ENCODE measurements around the gene PPM1L.
"Not testable (repeated sequence)": the region's sequence is repeated elsewhere in the genome, so short reads cannot be mapped to it uniquely, and the experiment has no call there.

Gene PPM1L

DNA sequence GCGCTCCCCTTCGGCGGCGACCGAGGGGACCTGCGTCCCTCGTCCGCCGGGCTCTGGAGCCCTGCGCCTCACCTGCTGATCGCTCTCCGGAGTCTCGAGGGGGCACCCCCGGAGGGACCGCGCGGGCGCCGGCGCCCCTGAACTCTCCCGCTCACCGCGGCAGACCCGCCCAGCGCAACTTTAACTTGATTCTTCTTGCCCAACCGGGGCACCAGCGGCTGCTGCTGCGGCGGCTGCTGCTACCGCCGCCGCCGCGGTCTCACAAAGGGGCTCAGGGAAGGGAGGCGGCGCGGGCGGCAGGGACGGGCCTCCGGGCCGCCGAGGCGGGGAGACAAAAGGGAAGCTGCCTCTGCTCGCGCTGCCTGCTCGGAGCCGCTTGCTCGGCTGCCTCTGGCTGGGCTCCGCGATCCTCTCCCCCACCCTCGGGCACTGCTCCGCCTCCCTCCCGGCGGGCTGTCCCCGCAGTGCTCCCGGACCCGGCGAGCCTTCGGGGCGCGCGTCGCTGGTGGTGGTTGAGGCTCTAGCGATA, at the start of gene PPM1L:
PPM1L (plus strand) TSS at position 456 of the 529 bp plus-strand sequence.
- DNase-seq = peak; percentile 73

- peak; percentile 81 for DNase-seq
These were observed 48.7 kb upstream of the PPM1L start for GRCh38 chr3:160707187-160707794.

DNA sequence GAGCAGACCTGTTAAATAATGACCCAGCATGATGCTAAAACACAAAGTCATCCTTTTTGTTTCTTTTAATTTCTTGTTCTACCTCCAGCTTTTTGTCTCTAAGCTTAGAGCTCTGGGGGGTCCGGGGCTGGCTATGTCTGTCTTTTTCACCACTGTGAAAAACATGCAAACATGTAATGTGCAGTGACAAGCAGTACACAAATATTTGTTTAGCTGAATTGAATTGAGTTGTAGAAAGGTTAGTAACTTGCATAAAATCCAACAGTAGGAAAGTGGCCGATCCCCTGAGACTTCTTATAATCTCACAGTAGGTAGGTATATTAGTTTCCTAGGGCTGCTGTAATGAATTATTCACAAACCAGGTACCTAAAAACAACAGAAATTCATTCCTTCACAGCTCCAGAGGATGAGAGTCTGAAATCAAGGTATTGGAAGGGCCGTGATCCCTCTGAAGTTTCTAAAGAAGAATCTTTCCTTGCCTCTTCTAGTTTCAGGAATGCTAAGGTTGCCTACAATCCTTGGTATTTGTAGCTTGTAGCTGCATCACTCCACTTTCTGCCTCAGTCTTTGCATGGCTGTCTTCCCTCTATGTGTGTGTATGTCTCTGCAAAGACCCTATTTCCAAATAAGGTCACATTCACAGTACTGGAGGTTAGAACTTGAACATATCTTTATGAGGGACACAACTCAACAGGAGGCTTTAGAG, 46.4 kb upstream of the PPM1L start:
- no peak for DNase-seq

GRCh38 chr3:160713144-160713543, 42.9 kb upstream of the PPM1L start:
- not testable (repeated sequence) for DNase-seq

DNA sequence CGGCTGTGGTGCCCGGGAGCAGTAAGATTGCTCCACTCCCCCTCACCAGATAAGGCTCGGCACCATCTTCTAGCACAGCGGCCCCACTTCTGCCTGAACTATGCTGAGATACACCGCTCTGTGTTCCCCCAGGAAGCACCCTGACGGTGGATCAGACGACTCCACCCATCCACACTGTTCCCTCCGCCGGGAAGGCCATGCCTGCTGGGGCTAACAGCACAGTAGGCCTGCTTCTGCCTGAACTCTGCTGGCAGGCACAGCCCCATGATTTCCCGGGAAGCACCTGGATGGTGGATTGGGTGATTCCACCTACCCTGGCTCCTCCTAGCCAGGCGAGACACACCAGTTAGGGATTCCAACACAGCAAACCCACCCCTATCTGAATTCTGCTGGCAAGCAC, 36.3 kb upstream of the PPM1L start:
- no peak for DNase-seq

DNA sequence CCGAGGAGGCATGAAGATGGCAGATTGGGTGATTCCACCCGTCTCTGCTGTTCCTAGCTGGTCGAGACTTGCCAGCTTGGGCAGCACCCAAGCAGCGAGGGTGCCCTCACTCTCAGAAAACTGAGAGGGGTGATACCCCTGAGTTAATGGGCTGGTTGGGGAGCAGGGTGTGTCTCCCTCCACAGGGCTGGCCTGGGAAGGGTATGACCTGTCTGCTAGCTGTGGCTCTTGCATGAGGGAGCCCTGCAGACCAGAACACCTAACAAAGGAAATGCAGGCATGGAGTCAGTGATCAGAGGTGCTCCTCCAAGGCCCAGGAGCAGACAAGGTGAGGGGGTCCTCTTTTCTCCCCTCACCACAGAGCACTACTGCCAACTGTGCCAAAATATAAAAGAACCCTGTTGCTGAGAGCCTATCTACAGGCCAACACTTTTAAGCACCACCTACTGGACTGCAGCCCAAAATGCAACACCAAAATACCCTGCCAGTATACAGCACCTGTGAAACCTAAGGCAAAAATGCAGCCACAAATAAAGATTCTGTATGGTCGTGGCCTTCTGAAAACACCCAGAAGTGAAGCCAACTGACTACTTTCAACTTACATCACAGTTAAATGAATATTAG, 35.8 kb upstream of the PPM1L start:
- peak; percentile 18 for DNase-seq

GRCh38 chr3:160722331-160722730, 33.7 kb upstream of the PPM1L start:
- DNase-seq = no peak

DNA sequence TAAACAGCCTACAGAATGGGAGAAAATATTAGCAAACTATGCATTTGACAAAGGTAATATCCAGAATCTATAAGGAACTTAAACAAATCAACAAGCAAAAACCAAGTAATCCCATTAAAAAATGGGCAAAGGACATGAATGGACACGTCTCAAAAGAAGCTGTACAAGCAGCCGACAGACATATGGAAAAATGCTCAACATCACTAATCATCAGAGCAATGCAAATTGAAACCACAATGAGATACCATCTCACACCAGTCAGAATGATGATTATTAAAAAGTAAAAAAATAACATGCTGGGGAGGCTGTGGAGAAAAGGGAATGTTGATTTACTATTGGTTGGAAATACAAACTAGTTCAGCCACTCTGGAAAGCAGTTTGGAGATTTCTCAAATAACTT, 30.7 kb upstream of the PPM1L start:
- DNase-seq = no peak

DNA sequence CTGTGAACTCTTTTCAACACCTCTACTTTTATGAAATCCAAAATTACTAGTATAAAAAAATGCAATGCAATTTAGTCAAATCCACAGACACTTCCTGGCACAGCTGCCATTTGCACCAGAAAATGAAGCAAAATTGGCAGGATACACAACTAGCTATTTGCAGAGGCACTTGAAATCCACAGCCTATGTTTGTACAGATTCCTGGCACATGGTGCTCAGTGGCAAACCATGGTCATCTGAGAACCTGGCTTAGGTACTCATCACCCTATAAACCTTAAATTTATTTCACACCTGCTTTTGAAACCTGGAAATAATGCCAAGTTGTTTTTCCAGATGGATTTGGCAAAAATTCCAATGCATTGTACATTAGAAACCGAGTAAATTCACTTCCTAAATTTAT, 20.2 kb upstream of the PPM1L start:
- no peak for DNase-seq

- no peak for DNase-seq
These were observed 18.0 kb upstream of the PPM1L start for GRCh38 chr3:160738048-160738447.

GRCh38 chr3:160739079-160739478, 17.0 kb upstream of the PPM1L start:
- no peak for DNase-seq

GRCh38 chr3:160746976-160747375, 9.1 kb upstream of the PPM1L start:
- DNase-seq = peak; percentile 21

DNA sequence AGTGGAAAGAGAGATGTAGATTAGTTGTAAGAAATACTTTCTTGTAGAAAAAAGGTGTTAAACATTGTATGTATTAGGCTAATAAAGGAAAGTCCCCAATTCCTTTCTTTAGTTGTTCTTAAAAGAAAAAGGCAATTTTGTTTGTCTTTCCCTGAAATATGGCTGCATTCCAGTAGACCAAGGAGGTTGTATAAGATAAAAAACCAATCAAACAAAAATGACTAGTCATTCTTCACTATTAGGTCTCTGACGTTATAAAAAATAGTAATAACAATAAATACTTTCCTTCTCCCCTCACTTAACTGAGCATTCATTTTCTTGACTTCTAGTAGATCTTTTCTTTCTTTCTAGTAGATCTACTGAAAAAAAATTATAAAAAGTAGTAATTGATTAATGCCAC, 8.6 kb upstream of the PPM1L start:
- DNase-seq = peak; percentile 86

DNA sequence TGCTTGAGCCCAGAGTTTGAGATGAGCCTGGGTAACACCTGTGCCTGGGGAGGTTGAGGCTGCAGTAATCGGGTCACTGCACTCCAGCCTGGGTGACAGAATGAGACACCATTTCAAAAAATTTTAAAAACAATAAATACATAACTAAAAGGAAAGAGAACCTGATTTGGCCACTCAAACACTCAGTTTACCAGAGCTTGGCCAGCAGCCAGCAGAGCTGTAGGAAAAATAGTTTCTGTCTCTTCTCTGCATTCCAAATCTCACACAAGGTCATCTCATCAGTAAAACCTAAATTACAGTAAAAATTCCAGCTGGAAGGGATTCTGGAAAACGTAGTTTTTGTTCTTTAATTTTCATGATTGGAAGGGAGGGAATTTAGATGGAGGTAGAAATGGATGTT, 7.8 kb upstream of the PPM1L start:
- DNase-seq = peak; percentile 26

DNA sequence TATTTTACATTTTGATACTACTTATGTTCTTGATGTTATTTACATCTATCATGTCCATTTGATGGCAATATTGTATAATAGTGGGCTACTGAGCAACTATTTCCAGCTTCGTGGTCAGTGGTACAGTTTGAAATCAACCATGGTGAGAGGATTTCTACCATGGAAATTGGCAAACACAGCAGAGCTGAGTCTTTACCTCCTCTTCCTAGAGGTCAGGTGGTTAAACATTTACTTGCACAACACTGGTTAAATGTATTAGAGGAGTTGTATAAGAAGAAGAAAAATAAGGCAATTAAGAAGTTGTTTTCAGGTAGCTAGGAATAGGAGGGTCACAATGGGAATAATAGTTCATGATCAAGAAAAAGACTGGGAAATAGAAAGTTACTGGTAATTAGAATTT, 7.2 kb upstream of the PPM1L start:
- DNase-seq = no peak

- DNase-seq = no peak
These were observed 2.1 kb upstream of the PPM1L start for GRCh38 chr3:160753953-160754352.

DNA sequence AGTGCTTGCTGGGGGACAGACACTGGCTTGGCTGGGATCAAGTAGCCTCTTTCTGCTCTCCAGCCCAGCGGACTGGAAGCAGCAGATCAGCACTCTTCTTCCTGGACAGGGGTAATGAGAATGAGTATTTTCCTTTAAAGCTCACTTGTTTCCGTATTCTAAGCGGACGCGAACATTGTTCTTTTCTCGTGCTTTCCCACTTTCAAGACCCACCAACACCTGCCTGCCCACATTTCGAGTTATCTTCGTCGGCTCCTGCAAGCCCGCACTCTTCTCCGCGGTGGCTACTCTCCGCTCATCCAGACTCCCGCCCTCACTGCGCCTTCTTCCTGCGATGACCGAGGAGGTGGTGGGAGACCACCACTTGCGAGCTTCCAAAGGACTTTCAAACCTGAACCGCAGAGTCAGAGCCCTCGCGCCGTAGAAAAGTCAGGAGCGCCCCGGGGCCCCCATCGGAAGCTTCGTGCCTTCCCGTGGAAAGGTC, 1.6 kb upstream of the PPM1L start:
- peak; percentile 76 for DNase-seq

- peak; percentile 92 for DNase-seq
These were observed 930 bp upstream of the PPM1L start for GRCh38 chr3:160754855-160755747.

DNA sequence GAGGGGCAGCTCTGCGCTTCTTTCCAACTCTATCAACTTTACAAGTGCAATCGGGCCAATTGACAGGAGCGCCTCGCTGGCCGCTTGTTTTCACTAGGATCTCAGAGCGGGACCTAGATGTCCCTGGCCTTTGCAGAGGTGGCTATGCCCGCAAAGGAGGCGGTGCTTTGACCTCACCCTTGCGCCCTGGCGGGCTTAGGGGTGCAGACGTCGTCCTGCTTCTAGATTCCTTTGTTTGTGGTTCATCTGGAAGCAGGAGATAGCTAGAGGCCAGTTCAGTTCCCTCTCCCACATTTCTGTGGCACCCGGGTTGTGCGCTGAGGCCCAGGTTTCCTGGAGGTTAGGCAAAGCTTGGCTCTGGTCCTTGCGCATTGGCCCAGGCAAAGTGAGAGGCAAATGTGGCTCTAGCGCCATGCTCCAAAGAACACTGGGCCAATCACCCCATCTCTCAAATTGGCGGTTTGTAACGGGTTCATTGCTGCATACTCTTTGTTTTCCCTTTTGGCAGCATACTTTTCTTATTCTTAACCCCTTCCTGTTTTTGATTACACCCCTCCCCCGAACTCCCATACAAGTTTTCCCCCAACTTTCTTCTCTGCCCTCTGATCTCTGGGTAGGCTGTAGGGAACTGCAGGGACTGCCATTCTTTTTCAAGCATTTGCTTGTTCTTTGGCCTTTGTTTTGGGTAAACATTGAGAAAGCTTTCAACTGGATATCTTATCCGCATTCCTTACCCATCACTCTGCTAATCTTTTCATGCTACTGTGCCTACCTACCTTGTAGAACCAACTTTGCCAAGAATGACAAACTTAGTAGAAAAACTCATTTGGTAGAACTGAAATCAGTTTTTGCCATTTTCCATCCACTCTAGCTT, 1.4 kb downstream of the PPM1L start:
- peak; percentile 65 for DNase-seq

DNA sequence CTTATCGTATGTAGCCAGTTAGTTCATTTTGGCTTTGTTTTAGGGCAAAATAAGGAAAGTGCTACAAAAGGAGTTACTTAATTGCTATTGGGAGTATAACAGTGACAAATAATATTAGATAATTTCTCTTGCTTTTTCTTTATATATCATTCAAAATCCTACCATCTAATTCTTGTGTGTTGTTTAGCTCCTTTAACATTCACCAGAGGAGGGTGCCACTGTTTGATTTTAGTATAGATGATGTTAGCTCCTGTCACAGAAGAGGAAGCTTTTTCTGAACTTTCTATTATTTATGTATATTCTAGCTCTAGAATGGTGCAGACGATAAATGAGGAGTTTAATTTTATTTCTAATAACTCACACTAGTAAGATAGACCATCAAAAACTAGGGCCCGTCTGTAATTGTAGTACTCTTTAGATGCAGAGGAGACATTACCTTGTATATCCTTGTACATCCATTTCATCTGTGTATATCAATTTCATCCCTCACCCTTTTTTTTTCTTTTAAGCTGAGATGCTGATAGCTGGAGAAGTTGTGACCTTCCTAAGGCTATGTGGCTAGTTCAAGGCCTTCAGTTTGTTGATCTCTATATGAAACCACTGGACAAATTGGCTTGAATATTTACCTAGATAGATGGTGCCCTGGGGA, 3.0 kb downstream of the PPM1L start:
- peak; percentile 27 for DNase-seq

DNA sequence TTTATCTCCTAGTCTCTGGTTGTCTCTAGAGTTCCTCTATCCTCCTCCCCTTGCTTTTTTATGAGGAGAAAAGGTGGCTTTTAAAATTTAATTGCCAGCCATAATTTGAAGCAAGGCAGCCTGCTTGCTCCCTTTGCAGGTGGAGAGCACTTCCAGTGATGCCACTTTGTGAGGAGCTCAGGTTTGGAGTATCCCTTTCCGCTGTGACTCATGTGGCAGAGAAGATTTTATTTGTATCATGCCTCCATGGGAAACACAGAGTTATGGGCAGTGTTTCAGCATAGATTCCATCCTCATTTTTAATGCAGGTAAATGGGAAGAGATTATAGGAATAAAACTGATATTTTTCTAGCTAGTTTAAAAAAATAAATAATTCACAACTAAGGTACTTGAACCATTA, 7.0 kb downstream of the PPM1L start:
- no peak for DNase-seq
